GM21737 (cell line): ENCODE measurements around the gene CRYBB1.

Experiments used
- ATAC-seq: cut with Tn5 transposase; IDR thresholded peaks from one replicate; pipeline ENCODE4 v1.9.1; 2021; ENCODE audit warnings: mild to moderate bottlenecking, moderate library complexity; ENCODE audit not compliant: unreplicated experiment

Gene CRYBB1

GRCh38 chr22:26559961-26560575, 57.8 kb downstream of the CRYBB1 start:
- ATAC-seq: no peak

GRCh38 chr22:26558248-26558895, 59.5 kb downstream of the CRYBB1 start:
- no peak for ATAC-seq

- no peak for ATAC-seq
Observed at GRCh38 chr22:26556904-26557303, 60.9 kb downstream of the CRYBB1 start.

GRCh38 chr22:26555478-26555877, 62.3 kb downstream of the CRYBB1 start:
- no peak for ATAC-seq

- no peak for ATAC-seq
Observed at GRCh38 chr22:26554956-26555355, 62.9 kb downstream of the CRYBB1 start.

GRCh38 chr22:26553056-26553752, 64.6 kb downstream of the CRYBB1 start:
- no peak for ATAC-seq

GRCh38 chr22:26552466-26552865, 65.4 kb downstream of the CRYBB1 start:
- ATAC-seq: no peak

GRCh38 chr22:26551568-26551967, 66.3 kb downstream of the CRYBB1 start:
- no peak for ATAC-seq

GRCh38 chr22:26550498-26551033, 67.3 kb downstream of the CRYBB1 start:
- ATAC-seq: no peak

- no peak for ATAC-seq
Observed at GRCh38 chr22:26549902-26550497, 67.8 kb downstream of the CRYBB1 start.
